K562 (cell line): Measurements from ENCODE around the gene FOXP4. TPM values are rescaled to one million over a fixed set of nuclear protein-coding genes. Genes with fewer than 3 reads are reported as not detected.

ENCODE experiments used
- ATAC-seq: fragments of 200-7000 bp; cut with Tn5 transposase; 3 replicates; pipeline ENCODE4 v1.9.1; 2020; ENCODE audit warnings: moderate library complexity
- BruUV-seq: library from RNA; stranded (reverse); fragments of 400-500 nt; replicated peaks from 2 replicates; lab custom pipeline; 2021; lab: Mats Ljungman, UMichigan
- CTCF ChIA-PET: fragments of 300-600 bp; formaldehyde crosslinking; extraction: SDS; loops from one replicate; lab custom pipeline; 2021; ENCODE audit warnings: low intra/inter-chr PET ratio; lab: Yijun Ruan, JAX
- POLR2A ChIA-PET: fragments of 300-600, 350-650 bp; sonication (Branson Sonifier 250); formaldehyde crosslinking; extraction: SDS; loops from one replicate; lab custom pipeline; 2021; ENCODE audit warnings: antibody characterized with exemption, inconsistent platforms; lab: Yijun Ruan, JAX
- DNase-seq, 4 experiments: peaks; one replicate each; pipeline versions ENCODE4 v3.0.0 to v3.0.0-alpha.2; 2011 to 2018; ENCODE audit warnings: low spot score in 3 of 4, mixed read lengths in 3 of 4; ENCODE audit errors: extremely low read depth in 1 of 4
- FAIRE-seq: peaks from 2 replicates; lab custom pipeline; 2011; peaks lifted over from hg19 to GRCh38; lab: Jason Lieb, UNC
- H2AFZ ChIP-seq: 2 replicates; pipeline ENCODE4 v1.6.0; 2011; ENCODE audit warnings: low read depth, low read length, control low read depth, inconsistent platforms
- H3K27ac ChIP-seq: fragments of 200-600 bp; 3 replicates; pipeline ENCODE4 v1.8.0; 2011; ENCODE audit warnings: low read depth, mild to moderate bottlenecking, control low read depth, inconsistent platforms, low read length, moderate library complexity, mixed read lengths; ENCODE audit errors: extremely low read depth
- H3K27me3 ChIP-seq, 2 experiments: fragments of 300-600 bp in 1 of 2; 2 replicates in 1 of 2; 3 replicates in 1 of 2; pipeline versions ENCODE4 v1.6.0 to v1.8.0; 2011; ENCODE audit warnings: inconsistent platforms in 2 of 2, low read length in 2 of 2, mild to moderate bottlenecking in 1 of 2, mixed read lengths in 1 of 2, moderate library complexity in 1 of 2; ENCODE audit not compliant: control insufficient read depth in 2 of 2, insufficient read depth in 2 of 2
- H3K36me3 ChIP-seq: fragments of 300-600 bp; 3 replicates; pipeline ENCODE4 v1.8.0; 2011; ENCODE audit warnings: mild to moderate bottlenecking, low read length, inconsistent platforms; ENCODE audit not compliant: control insufficient read depth, insufficient read depth
- H3K4me1 ChIP-seq, 2 experiments: fragments of 200-600 bp in 1 of 2; replicated peaks in 1 of 2; 2 replicates in 1 of 2; 3 replicates in 1 of 2; pipeline versions ENCODE4 v1.5.1 to v1.8.0; 2011; ENCODE audit warnings: inconsistent platforms in 2 of 2, low read length in 2 of 2, mild to moderate bottlenecking in 1 of 2, mixed read lengths in 1 of 2, moderate library complexity in 1 of 2; ENCODE audit not compliant: control insufficient read depth in 2 of 2, insufficient read depth in 2 of 2
- H3K4me2 ChIP-seq: 2 replicates; pipeline ENCODE4 v1.6.1; 2011; ENCODE audit warnings: low read length, control low read depth, inconsistent platforms, mixed read lengths; ENCODE audit not compliant: insufficient read depth
- H3K4me3 ChIP-seq: fragments of 200-600 bp; sonication (generic), shearing (Covaris generic); 2 replicates; pipeline ENCODE4 v1.5.1; 2016; ENCODE audit warnings: control low read depth, inconsistent platforms
- H3K79me2 ChIP-seq: fragments of 200-600 bp; 3 replicates; pipeline ENCODE4 v1.8.0; 2011; ENCODE audit warnings: low read length, inconsistent platforms; ENCODE audit not compliant: control insufficient read depth, insufficient read depth
- H3K9ac ChIP-seq, 2 experiments: 2 replicates each; pipeline versions ENCODE4 v1.6.0 to v1.6.1; 2011; ENCODE audit warnings: low read depth in 2 of 2, low read length in 2 of 2, control low read depth in 1 of 2, inconsistent platforms in 1 of 2, mild to moderate bottlenecking in 1 of 2, mixed read lengths in 1 of 2; ENCODE audit not compliant: insufficient read depth in 1 of 2
- H3K9me1 ChIP-seq: one replicate; pipeline ENCODE4 v1.6.0; 2011; ENCODE audit warnings: inconsistent platforms, mild to moderate bottlenecking, low read length, moderate library complexity; ENCODE audit not compliant: control insufficient read depth, insufficient read depth
- H3K9me3 ChIP-seq: replicated peaks from 2 replicates; pipeline ENCODE4 v1.5.1; 2011; ENCODE audit warnings: low read depth, low read length, inconsistent platforms; ENCODE audit not compliant: control insufficient read depth, insufficient read depth
- H4K20me1 ChIP-seq: replicated peaks from 2 replicates; pipeline ENCODE4 v1.6.1; 2011; ENCODE audit warnings: low read length, inconsistent platforms, mixed read lengths; ENCODE audit not compliant: control insufficient read depth, insufficient read depth
- CBFA2T3 ChIP-seq: fragments of 450-650 bp; IDR thresholded peaks from 2 replicates; pipeline ENCODE4 v1.6.1; 2017
- CCNT2 ChIP-seq: IDR thresholded peaks from 2 replicates; pipeline ENCODE4 v1.6.1; 2011; ENCODE audit warnings: borderline replicate concordance, low read depth, mild to moderate bottlenecking, moderate library complexity, mixed read lengths, low read length; ENCODE audit not compliant: insufficient read length; ENCODE audit errors: extremely low read depth
- ETS2 ChIP-seq: IDR thresholded peaks from 2 replicates; pipeline ENCODE4 v1.6.1; 2016; ENCODE audit warnings: borderline replicate concordance, missing genetic modification characterization, mild to moderate bottlenecking, moderate library complexity, missing compliant biosample characterization; ENCODE audit not compliant: poor library complexity, severe bottlenecking
- HNRNPL ChIP-seq: fragments of 200-400 bp; formaldehyde crosslinking; IDR thresholded peaks from 2 replicates; pipeline ENCODE4 v1.6.1; 2017; ENCODE audit warnings: low read depth, mild to moderate bottlenecking, low read length
- PCBP1 ChIP-seq: fragments of 200-400 bp; formaldehyde crosslinking; IDR thresholded peaks from 2 replicates; pipeline ENCODE4 v1.6.1; 2018; ENCODE audit warnings: mild to moderate bottlenecking, low read depth, low read length; ENCODE audit not compliant: poor library complexity, severe bottlenecking
- RBM17 ChIP-seq: fragments of 200-400 bp; formaldehyde crosslinking; IDR thresholded peaks from 2 replicates; pipeline ENCODE4 v1.6.1; 2017; ENCODE audit warnings: low read depth, mild to moderate bottlenecking, low read length, borderline replicate concordance
- WGBS: fragments of 100-300 bp; shearing (Covaris generic); methylation state at CpG from one replicate; pipeline ENCODE4 v1.1.6; 2016; ENCODE audit warnings: low coverage, mixed read lengths; ENCODE audit not compliant: insufficient coverage; ENCODE audit errors: missing lambda C conversion rate; 5-methylcytosine and 5-hydroxymethylcytosine counted together
- in situ Hi-C: fragments of 300-500 bp; cut with MboI; formaldehyde crosslinking; loops from 4 replicates; pipeline ENCODE4 v1.15.0; 2018; ENCODE audit warnings: inconsistent platforms, mixed read lengths
- intact Hi-C: fragments of 100-400 bp; cut with micrococcal nuclease; formaldehyde crosslinking; loops from 2 replicates; pipeline ENCODE4 v1.14.2; 2022
- polyA plus RNA-seq, 8 experiments: library from polyadenylated mRNA; depleted of rRNA in 4 of 8; stranded (reverse) in 5 of 8; unstranded in 3 of 8; fragments of >200 nt; fragmentation: Nextera tagmentation in 2 of 8; fragmentation: Illumina TruSeq in 1 of 8; extraction: Ambion mirVana in 2 of 8; extraction: Trizol in 1 of 8; gene quantifications; 2 replicates each; pipeline versions ENCODE4 v1.2.1 to v1.2.3, GENCODE V29; 2011 to 2014; ENCODE audit warnings: inconsistent platforms in 1 of 8, missing spikeins in 1 of 8
- total RNA-seq, 7 experiments: library from RNA; depleted of rRNA in 6 of 7; stranded (reverse); fragments of >200 nt in 6 of 7; fragmentation: Illumina TruSeq in 2 of 7; extraction: Trizol in 2 of 7; gene quantifications; 2 replicates each; pipeline versions ENCODE4 v1.2.1 to v1.2.3, GENCODE V29; 2011 to 2021; ENCODE audit warnings: low replicate concordance in 1 of 7
- TF ChIP-seq, protein P1 (sequence below), 2 experiments: fragments of 250-450 bp in 1 of 2; fragments of 450-650 bp in 1 of 2; sonication (Bioruptor Pico) in 1 of 2; IDR thresholded peaks; 2 replicates each; pipeline versions ENCODE4 v1.6.1 to v1.8.0; 2016 to 2021; ENCODE audit warnings: mild to moderate bottlenecking in 2 of 2, moderate library complexity in 2 of 2, missing compliant biosample characterization in 1 of 2, missing genetic modification characterization in 1 of 2

The FOXP4 gene
- total and polyA plus RNA-seq, 9 of the 15 experiments (the other 6 are each of a cell fraction or from before 2014, with no cell fraction given): 0.11 to 29.4 (median 2.3) TPM

DNA sequence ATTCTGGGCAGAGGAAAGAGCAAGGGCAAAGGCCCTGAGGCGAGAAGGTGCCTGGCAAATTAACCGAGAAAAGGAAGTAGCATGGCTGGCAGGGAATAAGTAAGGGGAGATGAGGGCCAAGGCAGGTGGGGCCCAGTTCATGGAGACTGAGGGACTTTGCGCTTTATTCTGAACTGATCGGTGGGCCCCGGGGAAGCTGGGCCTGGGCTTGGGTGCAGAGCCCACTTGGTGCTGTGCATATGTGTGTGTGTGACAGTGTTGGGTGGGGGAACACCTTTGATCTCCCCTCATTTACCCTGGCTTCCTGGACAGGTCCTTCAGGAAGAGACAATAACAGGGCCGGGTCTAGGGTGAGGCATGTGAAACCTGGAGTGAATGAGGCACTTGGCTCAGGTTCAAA lies 89.2 kb downstream of the FOXP4 start (continued):
- TF ChIP-seq, protein P1, sequence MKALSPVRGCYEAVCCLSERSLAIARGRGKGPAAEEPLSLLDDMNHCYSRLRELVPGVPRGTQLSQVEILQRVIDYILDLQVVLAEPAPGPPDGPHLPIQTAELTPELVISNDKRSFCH (CRISPR knock-in tag; IDR thresholded peaks at IDR 0.05): no peak
- TF ChIP-seq, protein P1 (tag; IDR thresholded peaks at IDR 0.05): no peak
- TF ChIP-seq CBFA2T3 (no peak), CCNT2 (no peak)

DNA sequence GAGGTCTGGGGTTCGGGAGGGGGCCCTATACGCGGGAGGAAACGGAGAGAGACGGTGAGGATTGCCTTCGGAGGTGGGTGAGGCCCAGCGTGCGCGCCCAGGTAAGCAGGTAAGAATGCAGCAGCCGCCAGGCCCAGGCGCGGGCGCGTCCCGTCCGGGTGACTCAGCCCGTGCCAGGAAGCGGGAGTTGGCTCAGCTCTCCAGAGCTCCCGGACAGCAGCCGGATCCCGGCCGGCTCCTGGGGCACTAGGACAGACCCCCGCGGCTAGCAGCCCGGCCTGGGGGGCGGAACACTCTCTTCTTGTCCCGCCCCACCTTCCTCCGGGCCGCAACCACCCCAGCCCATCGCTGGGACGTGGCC lies 90.6 kb downstream of the FOXP4 start:
- POLR2A ChIA-PET: interaction anchor here (0.5 to 1.2 kb wide), 2 partner anchors 9 to 1795 kb away, joined by 3 to 4 read pairs; no protein-coding TSS in a partner anchor
- CTCF ChIA-PET: no interaction called here

More for the DNA sequence above, 90.6 kb downstream of the FOXP4 start:
- Histone ChIP-seq H3K9ac (no peak overlapping the region), H3K4me2 (no peak overlapping the region), H3K9me1 (no peaks in the 10 kb centered on the region), H3K4me1 (peaks cover 0 to 21% of the 10 kb centered on the region in 2 experiments; a peak in 1 of 5 replicates), H3K36me3 (no peaks in the 10 kb centered on the region), H3K27ac (no peak overlapping the region), H3K79me2 (no peaks in the 10 kb centered on the region), H3K4me3 (no peak overlapping the region), H3K9me3 (no peaks in the 10 kb centered on the region), H3K27me3 (peaks cover 68 to 88% of the 10 kb centered on the region in 2 experiments), H2AFZ (no peak overlapping the region), H4K20me1 (peaks cover 10% of the 10 kb centered on the region)
- in situ Hi-C loops: no loop called here
- FAIRE-seq: no peak
- intact Hi-C loops: no loop called here
- ATAC-seq: no peak
- no TSS peak for BruUV-seq
- peak; percentile 18 for TF ChIP-seq PCBP1
- no peak for TF ChIP-seq ETS2 (tag)
- no peak for TF ChIP-seq RBM17
- TF ChIP-seq HNRNPL: no peak
- 6% methylated on average over 30 of the region's 31 CpGs for WGBS
- no peak for DNase-seq
